HG03469 (cell line): ENCODE measurements around the gene LRRC70.
A peak's percentile ranks its signal among the peaks of the same experiment; 100 is the strongest.
"Not testable (repeated sequence)": the region's sequence is repeated elsewhere in the genome, so short reads cannot be mapped to it uniquely, and the experiment has no call there.

Experiments
- ATAC-seq: cut with Tn5 transposase; IDR thresholded peaks from one replicate; pipeline ENCODE4 v1.9.1; 2021; ENCODE audit warnings: mild to moderate bottlenecking, moderate library complexity, moderate number of reproducible peaks; ENCODE audit not compliant: unreplicated experiment

The LRRC70 gene, protein sequence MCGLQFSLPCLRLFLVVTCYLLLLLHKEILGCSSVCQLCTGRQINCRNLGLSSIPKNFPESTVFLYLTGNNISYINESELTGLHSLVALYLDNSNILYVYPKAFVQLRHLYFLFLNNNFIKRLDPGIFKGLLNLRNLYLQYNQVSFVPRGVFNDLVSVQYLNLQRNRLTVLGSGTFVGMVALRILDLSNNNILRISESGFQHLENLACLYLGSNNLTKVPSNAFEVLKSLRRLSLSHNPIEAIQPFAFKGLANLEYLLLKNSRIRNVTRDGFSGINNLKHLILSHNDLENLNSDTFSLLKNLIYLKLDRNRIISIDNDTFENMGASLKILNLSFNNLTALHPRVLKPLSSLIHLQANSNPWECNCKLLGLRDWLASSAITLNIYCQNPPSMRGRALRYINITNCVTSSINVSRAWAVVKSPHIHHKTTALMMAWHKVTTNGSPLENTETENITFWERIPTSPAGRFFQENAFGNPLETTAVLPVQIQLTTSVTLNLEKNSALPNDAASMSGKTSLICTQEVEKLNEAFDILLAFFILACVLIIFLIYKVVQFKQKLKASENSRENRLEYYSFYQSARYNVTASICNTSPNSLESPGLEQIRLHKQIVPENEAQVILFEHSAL

DNA sequence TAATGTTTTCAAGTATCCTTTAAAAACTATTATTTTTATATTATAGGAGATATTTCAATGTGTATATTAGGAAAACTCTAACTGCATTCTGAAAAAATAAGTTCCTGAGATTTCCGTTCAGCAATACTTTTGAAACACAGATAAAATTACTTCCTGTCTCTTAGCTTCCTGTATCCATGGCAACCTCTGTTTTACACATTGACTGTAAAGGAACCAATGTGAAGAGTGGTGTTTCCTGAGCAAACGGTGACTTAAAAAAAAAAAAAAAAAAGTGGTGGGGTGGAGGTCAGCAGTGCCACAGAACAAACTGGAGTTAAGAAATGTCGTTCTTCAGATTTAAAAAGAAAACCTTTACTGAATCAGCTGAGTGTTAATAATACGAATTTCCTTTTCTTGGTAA is at the start of gene LRRC70:
Gene LRRC70, plus strand, starts transcription at position 280 of the 400 bp plus-strand sequence. CDS start 620 bp downstream, outside the sequence.
- ATAC-seq = peak; percentile 88

DNA sequence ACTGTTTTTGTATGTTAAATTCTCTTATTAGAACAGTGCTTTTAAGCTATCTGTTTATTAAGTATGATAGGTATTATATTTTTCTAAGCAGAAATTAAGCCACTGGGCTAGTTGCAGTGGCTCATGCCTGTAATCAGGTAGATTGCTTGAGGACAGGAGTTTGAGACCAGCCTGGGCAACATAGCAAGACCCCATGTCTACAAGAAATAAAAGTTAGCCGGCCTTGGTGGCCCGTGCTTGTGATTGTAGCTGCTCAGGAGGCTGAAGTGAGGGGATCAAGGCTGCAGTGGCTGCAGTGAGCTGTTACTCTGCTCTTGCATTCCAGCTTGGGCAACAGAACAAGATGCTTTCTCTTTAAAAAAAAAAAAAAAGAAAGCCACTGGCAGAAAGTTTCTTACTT is 45.0 kb upstream of the LRRC70 start:
- ATAC-seq = no peak

DNA sequence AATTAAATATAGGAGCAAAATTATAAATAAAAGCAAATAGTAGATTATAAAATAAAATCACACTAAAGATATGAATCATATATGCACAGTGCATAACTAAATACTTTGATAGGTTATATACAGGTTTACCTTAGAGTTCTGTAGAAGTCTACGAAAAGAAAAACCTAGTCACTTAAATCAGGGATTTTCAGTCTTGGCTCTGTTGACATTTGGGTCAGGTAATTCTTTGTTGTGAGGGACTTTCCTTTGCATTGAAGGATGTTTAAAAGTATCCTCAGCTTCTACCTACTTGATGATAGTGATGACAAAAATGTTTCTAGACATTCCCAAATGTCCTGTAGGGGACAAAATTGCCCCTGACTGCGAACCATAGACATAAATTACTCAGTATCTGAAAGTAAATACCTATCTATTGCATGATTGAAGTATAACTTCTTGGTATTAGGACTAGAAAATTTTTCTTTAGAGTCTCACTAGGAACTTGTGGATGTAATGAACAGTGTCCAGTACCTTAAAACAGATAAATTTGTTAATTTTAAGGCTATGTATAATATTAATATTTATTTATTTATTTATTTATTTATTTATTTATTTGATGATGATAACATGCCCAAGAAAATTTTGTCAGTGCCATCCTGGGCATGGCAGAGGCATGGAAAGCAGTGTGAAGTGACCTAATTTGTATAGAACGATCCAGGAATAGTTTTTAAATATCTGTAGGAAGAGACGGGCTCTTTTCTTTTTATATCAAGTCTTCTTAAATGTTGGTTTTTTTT is 44.0 kb upstream of the LRRC70 start:
- ATAC-seq = no peak

DNA sequence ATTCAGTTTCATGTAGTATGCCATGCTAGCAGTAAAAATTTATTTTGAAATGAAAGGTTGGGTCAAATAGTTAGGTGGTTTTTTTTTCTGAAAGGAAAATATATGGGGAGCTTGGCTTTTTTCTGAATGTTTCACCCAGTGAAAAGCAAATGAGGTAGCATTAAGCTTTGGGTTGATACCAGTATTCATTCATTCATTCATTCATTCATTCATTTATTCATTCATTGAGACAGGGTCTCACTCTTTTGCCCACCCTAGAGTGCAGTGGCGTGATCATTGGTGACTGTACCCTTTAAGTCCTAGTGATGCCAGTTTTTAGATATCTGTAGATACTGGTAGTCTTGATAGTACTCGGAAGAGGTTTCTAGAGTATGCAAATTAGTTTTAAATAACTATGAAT is 42.4 kb upstream of the LRRC70 start:
- no peak for ATAC-seq

DNA sequence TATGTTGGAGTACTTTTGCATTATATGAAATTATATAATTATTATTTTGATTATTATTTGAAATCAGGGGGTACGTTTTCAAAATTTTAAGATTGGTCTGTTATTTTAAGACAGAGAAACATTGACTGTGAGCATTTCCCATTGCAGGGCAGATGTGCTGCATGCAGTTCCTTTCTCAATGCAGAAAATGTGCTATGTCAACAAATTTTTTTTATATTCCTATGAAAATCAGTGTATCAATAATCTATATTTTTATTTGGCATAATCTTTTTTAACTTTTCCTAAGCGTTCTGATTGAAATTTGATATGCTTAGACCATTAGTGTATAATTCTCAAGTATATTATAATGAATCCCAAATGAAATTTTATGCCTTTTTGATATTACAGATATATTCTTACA is 41.8 kb upstream of the LRRC70 start:
- no peak for ATAC-seq

DNA sequence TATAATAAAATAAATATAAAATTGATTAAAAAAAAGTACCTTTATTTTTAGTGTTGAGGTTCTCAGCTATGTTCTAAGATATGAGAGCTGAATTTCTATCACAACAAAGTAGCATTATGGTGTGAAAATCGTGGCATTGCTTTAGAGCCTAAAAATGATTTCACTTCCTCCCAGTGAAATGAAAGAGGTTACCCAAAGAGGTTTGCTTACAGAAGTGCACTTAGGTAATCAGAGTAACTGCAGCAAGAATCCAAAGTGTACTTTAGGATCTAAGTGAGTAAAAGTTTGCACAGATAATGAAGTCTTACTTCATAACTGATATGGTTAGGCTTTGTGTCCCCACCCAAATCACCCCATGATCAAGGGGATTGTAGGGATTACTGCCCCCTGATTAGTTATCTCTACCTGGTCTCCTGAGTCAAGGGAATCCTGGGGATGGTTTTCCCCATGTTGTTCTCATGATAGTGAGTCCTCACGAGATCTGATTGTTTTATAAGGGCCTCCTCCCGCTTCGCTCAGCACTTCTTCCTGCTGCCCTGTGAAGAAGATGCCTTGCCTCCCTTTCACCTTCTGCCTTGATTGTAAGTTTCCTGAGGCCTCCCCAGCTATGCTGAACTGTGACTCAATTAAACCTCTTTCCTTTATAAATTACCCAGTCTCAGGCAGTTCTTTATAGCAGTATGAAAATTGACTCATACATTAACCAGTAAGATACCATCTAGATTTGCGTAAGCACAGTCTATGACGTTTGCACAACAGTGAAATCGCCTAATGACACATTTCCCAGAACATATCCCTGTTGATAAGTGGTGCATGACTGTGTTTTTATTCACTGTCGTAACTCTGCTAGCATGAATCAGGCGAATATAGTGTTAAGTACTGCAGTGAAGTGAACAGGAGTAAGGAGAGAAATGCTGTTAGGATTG is 40.3 kb upstream of the LRRC70 start:
- ATAC-seq = no peak

DNA sequence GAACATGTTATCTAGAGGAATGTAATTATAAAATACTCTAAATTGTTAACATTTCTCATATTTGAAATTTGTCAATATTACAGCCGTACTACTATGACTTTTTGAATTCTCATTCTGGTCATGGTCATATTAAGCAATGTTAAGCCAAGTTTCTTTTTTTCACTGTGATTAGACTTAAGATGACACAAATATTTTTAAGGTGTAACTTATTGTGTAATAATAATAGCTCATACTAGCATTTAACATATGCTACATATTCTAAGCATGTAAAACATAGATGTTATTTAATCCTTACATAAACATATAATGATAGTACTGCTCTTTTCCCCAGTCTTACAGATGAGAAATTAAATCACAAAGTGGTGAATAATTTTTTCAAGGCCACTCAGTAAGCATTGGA is 35.9 kb upstream of the LRRC70 start:
- no peak for ATAC-seq

DNA sequence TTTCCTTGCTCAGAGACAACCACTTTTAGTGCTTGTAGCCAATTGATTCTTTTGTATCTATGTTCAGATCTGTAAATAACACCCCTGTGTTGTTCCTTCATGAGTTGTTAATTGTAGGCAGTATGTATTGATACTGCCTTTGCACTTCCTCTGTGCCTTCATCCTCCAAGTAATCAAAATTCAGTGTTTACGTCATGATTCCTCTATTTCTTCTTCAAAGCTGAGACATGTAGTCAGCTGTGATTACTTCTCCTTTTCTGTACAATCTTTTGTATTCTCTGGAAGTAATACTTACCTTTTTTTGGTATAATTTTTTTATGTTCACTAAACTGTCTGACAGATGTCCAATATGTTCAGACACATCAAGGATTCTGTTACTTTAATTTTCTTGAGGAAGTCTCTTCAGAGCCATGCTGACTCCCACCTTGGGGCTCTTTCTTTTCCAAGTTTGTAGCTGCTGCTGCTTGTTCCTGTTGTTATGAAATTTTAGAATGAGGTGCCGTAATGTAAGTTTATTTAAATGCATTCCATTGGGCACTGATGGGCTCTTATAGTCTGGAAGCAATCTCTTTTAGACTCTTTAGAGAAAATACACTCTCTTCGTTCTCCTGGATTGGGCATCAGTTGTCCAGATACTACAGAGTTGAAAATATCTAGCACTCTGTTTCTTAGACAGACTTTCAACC is 30.5 kb upstream of the LRRC70 start:
- no peak for ATAC-seq

DNA sequence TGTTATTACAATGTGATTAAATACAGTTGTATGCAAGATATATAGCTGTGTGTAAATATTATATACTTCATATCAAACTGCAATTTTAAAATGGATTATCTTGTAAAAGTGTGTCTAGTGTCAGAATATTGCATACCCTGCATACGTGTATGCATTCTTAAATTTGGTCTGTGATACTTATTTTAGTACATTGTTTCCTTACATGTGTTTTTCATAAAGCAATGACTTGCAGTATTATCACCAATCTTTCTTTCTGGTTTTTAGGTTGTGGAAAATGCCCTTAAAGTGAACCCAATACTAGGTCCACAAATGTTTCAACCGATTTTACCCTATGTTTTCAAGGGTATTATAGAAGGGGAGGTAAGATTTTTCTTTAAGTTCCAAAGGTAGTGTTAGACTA is 28.5 kb upstream of the LRRC70 start:
- no peak for ATAC-seq

DNA sequence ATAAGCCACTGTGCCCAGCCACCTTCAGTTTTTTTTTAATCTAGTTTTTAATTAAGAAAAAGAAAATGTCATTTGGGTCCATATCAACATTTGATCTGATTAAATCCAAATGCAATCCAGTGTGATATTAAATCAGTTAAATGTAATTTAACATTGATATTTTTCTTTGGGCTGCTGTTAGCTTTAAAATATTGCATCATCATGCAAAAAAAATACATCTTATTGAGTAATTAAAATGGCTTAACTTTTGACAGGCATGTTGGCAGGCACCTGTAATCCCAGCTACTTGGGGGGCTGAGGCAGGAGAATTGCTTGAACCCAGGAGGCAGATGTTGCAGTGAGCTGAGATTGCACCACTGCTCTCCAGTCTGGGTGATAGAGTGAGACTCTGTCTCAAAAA is 22.7 kb upstream of the LRRC70 start:
- ATAC-seq = no peak

DNA sequence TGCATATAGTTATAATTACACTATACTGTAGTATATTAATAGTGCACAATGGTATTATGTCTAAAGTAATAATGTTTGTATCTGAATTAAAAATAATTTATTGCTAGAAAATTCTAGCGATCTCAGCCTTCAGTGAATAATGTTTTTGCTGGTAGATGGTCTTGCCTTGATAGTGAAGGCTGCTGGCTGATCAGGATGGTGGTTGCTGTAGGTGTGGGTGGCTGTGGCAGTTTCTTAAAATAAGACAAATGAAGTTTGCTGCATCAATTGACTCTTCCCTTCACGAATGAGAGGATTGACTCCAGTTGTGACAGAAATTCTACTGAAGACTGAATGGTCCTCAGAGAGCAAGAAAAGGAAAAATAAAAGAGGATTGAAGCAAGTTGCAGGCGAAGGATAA is 19.7 kb upstream of the LRRC70 start:
- ATAC-seq = no peak

DNA sequence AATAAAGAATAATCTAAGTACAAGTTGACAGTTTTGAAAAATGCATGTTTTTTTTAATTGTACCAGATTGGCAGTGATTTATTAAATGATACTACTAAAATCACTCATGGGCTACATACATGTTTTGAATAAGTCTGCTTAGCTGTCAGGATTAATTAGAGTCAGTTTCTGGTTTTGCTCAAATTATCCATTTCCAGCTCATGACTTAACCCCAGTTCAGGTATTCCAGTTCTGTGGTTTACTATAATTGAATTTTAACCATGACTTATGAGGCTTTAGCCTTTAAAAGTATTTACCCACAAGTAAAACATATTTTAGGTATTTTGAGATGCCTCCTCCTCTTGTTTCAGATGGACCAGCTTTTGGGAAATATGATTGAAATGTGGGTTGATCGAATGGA is 17.8 kb upstream of the LRRC70 start:
- ATAC-seq = no peak

DNA sequence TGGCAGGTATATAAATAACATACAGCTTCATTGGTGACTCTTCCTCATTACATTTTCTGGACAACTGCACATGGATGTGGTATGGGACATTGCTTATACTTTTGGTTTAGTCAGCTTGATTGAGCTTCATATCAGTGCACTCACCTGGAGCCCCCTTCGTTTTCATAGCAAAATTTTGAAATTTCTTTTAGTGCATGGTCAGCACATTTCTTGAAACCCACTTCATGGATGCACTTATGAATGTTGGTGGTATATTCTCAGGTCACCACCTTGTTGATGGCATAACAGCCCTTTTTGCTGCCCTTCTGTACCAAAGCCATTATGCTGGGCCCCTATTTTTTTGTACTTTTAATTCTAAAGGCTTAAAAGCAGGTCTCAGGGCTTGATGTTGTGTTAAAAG is 16.7 kb upstream of the LRRC70 start:
- ATAC-seq = no peak

DNA sequence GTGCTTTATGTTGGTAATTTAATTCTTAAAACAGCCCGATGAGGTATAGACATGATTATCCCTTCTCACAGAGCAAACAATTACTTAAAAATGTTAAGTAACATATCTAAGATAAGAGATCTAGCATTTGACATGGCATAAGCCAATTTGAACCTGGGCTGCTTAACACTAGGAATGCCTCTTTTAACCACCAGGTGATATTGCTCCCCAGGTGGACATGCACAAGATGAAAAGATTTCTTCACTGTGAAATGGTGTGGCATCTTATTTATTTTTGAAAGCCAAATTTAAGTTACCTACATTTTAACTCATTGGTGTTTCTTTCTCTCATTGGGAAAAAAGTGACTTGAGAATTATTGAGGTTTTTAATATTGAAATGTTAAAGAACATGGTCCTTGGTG is 15.8 kb upstream of the LRRC70 start:
- ATAC-seq = no peak

DNA sequence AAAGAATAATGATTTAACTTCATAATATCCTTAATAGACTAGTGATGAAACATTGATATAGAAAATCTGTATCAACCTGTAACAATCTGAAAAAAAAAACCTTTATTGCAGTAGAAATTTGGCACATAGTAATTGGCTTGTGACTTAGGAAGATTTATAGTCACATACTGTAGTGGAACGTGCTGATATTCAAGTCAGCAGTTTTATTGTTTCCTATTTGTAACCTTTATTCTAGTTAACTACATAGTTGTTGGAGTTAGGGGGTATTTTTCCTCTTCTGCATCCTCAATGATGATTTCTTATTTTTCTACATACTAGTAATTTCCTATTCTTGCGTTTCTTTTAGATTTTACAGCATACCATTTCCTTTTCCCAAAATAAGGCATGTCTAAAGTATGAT is 14.5 kb upstream of the LRRC70 start:
- no peak for ATAC-seq

DNA sequence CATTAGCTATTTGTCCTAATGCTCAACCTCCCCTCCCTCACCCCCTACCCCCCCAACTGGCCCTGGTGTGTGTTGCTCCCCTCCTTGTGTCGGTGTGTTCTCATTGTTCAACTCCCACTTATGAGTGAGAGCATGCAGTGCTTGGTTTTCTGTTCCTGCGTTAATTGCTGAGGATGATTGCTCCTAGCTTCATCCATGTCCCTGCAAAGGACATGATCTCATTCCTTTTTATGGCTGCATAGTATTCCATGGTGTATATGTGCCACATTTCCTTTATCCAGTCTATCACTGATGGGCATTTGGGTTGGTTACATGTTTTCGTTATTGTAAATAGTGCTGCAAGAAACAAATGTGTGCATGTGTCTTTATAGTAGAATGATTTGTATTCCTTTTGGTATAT is 12.9 kb upstream of the LRRC70 start:
- ATAC-seq = not testable (repeated sequence)

DNA sequence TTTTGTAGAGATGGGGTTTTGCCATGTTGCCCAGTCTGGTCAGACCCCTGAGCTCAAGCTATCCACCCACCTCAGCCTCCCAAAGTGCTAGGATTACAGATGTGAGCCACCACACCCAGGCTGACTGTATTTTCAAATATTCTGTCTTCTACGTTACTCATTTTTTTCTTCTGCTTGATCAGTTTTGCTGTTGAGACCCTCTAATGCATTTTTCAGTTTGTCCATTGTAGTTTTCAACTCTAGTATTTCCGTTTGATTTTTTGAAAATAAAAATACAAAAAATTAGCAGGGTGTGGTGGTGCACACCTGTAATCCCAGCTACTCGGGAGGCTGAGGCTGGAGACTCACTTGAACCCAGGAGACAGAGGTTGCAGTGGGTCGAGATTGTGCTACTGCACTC is 10.5 kb upstream of the LRRC70 start:
- ATAC-seq = no peak

DNA sequence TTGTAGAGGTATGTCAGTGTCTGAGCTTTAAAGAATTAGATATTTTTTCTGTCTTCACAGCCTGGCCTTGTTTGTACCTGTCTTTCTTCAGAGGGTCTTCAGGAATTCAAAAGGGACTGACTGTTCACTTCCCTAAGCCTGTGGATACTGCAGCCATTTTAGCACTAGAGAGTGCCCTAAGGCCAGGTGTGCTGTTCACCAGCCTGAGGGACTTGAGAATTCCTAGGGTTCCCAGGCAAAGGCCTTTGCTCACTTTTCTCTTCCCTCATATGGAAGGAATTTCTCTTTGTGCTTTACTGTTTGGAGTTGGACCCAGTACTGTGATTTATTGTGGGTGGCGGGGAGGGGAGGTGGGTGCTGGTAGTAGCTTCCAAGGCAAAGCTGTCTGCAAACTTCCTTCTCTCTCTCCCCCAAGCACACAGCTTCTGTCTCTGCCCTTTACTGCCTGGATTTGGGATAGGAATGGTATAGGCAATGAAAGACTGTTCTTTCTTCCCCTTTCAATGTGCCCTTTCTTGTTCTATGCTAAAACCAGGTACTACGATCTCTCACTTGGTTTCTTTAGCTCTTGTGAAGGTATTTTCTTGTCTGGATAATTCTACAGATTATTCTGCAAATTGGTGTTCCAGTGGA is 9.7 kb upstream of the LRRC70 start:
- no peak for ATAC-seq

DNA sequence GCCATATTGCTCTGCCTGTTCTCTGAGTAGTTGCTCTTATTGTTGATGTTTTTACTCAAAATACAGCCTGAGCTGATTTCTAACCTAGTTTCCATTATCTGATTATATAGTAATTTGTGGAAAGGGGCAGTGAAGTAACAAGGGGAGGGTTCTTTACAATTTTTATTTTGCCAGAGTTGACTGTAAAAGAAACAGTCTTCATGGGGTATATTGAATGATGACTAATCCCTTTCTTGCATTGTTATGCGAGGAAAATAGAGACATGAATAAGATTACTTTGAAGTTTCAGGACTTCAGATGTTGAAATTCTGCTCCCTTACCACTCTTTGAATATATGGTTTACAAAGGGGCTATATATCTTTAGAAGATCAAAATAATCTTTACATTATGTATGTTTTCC is 9.1 kb upstream of the LRRC70 start:
- no peak for ATAC-seq
